GM20431 (cell line): ENCODE measurements around the gene TAMM41.
"Not testable (repeated sequence)": the region's sequence is repeated elsewhere in the genome, so short reads cannot be mapped to it uniquely, and the experiment has no call there.

Source experiments
- in situ Hi-C: fragments of 300-500 bp; cut with MseI, MboI; formaldehyde crosslinking; loops from one replicate; pipeline ENCODE4 v1.15.0; 2020; ENCODE audit warnings: low sequenced_read_pairs; ENCODE audit not compliant: unreplicated experiment

Gene TAMM41, protein sequence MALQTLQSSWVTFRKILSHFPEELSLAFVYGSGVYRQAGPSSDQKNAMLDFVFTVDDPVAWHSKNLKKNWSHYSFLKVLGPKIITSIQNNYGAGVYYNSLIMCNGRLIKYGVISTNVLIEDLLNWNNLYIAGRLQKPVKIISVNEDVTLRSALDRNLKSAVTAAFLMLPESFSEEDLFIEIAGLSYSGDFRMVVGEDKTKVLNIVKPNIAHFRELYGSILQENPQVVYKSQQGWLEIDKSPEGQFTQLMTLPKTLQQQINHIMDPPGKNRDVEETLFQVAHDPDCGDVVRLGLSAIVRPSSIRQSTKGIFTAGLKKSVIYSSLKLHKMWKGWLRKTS

DNA sequence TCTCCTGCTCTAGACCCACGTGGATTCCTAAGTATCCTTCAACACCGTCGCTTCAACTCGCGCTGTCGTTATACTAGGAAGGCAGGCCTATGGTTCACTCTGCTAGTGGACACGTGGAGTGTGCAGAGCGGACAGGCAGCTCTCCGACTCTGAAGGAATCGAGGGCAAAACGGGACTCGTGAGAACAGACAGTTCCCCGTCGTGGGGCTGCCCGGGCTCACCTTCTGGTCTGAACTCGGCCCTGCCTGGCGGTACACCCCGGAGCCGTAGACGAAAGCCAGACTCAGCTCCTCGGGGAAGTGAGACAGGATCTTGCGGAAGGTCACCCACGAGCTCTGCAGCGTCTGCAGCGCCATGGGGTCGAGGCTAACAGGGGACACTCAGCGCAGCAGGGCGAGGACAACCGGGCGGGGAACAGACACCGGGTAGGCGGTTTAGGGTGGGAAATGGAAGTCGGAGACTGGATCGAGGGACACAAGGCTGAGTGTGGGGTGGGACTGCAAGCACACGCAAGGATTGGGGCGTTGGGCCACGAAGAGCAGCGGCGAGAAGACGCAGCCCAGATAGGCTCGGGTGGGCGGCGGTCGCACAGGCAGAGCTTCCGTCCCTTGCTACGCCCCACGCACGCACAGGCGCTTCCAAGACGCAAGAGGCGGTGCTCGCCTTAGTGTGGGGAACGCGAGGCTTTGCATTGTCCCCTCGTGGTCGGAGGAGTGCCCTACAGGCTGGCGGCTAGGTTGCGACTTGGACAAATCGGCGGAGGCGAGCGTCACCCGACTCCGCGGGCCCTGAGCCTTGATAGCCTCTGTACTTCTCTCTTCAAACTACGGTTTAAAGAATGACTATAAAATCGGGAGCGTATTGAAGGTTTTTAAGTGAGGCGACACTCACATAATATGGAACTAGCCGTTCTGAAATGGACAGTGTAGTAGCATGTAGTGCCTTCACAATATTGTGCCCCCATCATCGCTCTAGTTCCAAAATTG is at the start of gene TAMM41:
TSS of gene TAMM41 (minus strand) at position 605 of the 986 bp plus-strand sequence. CDS start at position 356, 249 bp downstream.
- in situ Hi-C loops: no loop called here

DNA sequence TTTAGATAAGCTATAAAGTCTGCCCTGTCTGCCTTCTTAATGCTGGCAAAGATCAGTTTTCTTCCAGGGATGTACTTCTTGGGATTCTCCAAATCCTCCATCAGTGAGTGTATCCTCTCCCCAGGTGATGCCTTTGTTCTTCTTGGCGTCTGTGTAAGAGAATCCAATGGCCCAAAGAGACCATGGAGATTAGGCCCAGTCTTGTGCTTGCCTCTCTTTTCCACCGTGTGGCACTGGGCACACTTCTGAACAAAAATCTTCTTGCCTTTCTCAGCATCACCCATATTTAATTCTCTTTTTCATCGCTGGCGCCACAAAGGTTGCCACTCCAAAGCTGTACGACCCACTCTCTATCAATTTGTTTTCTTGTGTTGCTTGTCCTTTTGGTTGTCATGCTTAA is 32.2 kb upstream of the TAMM41 start:
- in situ Hi-C loops: no loop called here

DNA sequence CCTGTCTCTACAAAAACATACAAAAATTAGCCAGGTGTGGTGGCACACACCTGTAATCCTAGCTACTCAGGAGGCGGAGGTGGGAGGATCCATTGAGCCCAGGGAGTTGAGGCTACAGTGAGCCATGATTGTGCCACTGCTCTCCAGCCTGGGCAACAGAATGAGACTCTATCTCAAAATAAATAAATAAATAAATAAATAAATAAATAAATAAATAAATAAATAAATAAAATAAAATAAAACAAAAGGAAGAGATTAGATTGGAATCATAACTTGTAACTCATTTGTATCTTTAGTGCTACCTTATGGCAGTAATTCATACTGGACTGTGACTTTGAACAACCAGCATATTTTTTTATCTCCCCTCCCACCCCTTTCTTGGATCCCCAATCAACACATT is 28.0 kb upstream of the TAMM41 start:
- in situ Hi-C loops: not testable (repeated sequence)

DNA sequence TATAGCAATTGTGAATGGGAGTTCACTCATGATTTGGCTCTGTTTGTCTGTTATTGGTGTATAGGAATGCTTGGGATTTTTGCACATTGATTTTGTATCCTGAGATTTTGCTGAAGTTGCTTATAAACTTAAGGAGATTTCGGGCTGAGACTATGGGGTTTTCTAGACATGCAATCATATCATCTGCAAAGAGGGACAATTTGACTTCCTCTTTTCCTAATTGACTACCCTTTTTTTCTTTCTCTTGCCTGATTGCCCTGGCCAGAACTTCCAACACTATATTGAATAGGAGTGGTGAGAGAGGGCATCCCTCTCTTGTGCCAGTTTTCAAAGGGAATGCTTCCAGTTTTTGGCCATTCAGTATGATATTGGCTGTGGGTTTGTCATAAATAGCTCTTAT is 17.1 kb upstream of the TAMM41 start:
- in situ Hi-C loops: not testable (repeated sequence)

DNA sequence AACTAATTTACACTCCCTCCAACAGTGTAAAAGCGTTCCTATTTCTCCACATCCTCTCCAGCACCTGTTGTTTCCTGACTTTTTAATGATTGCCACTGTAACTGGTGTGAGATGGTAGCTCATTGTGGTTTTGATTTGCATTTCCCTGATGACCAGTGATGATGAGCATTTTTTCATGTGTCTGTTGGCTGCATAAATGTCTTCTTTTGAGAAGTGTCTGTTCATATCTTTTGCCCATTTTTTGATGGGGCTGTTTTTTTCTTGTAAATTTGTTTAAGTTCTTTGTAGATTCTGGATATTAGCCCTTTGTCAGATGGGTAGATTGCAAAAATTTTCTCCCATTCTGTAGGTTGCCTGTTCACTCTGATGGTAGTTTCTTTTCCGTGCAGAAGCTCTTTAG is 15.9 kb upstream of the TAMM41 start:
- in situ Hi-C loops: not testable (repeated sequence)

DNA sequence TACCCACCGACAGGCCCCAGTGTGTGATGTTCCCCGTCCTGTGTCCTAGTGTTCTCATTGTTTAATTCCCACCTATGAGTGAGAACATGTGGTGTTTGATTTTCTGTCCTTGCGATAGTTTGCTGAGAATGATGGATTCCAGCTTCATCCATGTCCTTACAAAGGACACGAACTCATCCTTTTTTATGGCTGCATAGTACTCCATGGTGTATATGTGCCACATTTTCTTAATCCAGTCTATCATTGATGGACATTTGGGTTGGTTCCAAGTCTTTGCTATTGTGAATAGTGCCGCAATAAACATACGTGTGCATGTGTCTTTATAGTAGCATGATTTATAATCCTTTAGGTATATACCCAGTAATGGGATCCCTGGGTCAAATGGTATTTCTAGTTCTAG is 15.5 kb upstream of the TAMM41 start:
- in situ Hi-C loops: not testable (repeated sequence)

DNA sequence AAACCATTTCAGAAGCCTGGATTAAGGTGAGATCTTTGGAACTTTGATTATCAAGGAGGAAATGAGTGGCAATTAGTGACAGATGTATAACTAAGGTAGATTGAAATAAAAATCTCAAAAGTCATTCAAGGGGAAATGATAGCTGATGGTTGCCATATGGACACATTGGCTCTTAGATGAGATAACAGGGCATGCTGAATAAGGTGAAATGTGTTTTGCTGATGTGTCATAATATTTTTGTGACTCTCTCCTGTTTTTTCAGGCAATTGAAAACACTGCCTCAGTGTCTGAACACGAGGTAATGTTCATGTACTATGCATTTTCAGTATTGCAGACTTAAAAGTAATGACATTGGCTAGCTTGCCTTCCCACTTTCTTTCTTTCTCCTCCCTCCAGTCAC is 13.5 kb upstream of the TAMM41 start:
- in situ Hi-C loops: not testable (repeated sequence)

DNA sequence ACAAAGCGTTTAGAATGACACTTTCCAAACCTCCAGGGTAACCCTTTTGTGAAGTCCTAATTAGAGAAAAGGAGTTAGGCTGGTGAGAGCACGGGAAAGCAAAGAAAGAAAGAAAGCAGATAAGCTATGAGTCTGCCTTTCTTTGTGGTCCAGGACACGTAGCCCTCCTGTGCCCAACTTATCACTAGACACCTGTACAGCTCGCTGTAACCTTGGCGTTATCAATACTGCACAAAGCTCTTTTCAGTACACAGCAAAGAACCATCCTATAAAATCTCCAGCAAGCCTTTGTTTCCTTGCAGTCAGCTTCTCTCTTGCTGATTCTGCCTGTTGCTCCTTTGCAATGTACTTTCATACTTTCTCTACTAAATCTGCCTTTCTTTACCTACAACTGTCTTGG is 6.8 kb upstream of the TAMM41 start:
- in situ Hi-C loops: no loop called here

DNA sequence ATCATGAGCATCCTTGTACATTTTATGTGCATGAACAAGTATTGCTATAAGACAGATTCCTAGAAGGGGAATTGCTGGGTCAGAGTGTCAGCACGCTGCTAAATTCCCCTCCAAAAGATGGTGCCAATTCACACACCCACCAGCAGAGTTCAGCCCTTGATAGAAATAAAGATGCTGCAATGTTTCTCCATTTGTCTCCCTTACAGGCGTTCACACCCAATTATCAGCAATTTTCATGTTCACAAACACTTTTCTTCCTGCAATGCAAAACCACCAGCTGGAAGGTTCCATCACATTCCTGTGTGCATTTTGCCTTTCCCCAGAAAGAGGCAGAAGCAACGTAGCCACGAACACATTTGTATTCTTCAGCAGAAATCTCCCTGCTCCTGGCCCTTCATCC is 3.3 kb upstream of the TAMM41 start:
- in situ Hi-C loops: no loop called here

DNA sequence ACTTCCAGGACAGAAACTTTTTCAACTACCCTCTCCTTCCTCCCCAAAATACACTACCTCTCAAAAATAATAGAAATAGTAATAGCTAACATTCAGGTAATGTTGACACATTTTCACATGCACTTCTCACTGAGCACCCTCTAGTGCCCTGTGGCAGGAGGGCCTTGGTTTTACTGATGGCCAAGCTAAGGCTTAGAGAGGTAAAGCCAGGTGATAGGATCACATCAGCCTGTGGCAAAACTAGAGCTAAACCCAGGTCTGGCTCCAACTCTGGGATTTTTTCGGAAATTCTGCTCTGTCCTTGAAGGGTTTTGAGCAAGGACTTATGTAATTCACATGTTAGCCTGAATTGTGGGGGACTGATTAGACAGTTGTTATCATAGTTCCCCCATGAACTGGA is 922 bp upstream of the TAMM41 start:
- in situ Hi-C loops: no loop called here

DNA sequence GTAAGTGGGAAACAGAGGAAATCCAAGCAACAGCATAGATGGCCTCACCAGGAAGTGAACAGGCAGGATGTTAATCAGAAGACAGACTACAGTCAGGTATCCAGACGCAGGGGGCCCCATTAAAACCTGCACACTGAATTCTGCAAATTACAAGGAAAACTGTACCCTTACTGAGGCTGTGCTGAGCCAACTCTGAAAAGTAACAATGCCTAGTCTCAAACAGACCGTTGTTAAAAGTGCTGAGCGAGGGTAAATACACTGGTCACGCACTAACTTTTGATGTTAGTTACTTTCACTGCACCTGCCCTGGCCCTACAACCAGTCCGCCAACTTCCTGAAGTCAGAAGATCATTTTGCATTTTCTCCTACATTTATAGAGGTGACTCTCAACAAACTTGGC is 1.0 kb downstream of the TAMM41 start:
- in situ Hi-C loops: no loop called here

DNA sequence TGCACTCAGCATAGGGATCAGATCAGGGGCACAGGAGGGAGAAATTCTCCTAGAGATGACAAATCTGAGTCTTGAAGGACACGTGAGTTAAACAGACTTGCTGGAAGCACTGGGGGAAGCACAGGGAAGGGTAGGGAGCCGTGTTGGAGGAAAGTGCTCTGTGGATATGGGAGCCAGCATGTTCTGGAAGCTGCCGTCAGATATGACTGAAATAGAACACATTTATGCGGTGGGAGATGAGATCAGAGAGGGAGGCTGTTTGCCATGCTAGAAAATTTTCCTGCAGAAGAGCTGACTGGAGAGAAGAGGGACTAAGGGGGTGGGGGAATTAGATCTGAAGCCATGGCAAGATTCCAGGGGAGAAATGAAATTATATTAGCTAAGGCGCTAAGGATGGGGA is 1.8 kb downstream of the TAMM41 start:
- in situ Hi-C loops: no loop called here

DNA sequence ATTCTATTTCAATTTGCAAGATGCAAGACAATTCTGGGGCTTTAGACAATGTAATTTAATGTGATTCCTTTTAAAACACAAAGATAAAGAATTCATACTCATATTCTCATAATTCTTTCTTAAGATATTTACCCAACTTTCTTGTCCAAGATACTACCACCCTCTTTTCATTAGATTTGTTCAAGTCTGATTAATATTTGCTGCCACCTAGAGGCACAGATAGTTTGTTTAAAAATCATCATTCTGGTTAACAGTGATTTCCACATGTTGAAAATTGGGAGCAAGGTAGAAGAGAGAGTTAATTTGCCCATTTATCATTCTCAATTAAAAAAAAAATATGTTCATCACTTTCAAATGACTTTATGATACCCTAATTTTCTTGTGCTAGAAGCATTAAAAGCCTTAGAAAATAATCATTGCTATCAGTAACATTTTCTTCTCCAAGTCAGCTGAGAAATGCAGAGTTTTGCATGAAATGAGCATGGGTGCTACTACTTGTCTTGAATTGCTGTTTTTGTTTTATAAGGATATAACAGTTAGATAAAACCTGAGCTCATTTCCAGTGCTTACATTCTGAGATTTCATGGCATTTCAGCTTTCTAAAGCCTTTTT is 11.6 kb downstream of the TAMM41 start:
- in situ Hi-C loops: no loop called here

DNA sequence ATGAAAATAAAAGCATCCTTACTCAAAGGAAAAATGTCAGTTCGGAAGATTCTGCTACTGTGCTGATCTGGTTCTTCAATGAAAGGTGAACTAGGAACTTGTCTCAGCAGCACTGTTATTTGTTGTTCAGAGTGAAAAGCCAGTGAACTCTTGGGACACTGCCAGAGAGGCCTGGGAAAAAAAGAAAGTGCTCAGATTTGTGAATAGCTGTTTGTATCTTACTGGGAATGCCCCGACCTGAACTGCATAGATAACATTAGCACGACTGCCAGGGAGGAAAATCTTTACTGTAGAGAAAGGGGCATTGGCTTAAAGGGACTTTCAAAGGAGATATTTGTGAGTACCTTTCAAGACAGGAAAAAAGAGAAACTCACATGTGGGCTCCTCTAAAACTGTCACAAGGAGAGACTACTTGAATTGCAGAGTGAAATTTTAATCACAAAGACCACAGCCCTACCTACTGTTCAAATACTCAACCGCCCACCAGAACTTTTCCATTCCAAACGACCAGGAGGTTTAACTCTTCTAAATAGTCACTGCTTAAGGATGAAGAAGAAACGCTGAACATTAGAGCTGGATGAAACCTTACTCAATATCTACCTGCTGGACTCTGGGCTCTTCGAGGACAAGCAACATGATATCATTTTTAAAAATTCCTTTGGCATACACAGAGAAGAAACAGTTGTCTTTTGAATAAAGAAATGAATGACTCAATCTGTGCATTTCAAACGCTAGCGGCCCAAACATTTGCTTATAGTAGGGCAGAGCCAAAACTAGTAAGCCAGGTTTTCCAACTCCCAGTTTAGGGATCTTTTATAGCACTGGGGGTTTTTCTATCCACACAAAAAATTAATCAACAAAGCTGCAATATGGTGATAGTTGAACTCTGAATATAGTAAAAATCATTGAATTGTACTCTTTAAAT is 13.4 kb downstream of the TAMM41 start:
- in situ Hi-C loops: no loop called here

DNA sequence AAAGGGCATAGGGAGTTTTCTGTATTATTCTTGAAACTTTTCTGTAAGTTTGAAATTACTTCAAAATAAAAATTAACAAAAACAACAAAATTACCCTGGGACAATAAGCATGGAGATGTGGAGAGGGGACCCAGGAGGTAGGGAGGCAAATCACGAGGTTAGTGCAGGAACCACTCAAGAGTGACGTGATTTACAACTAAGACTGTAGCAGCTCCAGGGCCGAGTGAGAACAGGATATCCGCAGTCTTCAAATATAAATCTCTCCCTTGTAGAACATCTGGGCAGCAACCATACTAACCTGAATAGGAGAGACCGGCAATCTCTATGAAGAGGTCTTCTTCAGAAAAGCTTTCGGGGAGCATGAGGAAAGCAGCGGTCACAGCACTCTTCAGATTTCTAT is 17.3 kb downstream of the TAMM41 start:
- in situ Hi-C loops: no loop called here

DNA sequence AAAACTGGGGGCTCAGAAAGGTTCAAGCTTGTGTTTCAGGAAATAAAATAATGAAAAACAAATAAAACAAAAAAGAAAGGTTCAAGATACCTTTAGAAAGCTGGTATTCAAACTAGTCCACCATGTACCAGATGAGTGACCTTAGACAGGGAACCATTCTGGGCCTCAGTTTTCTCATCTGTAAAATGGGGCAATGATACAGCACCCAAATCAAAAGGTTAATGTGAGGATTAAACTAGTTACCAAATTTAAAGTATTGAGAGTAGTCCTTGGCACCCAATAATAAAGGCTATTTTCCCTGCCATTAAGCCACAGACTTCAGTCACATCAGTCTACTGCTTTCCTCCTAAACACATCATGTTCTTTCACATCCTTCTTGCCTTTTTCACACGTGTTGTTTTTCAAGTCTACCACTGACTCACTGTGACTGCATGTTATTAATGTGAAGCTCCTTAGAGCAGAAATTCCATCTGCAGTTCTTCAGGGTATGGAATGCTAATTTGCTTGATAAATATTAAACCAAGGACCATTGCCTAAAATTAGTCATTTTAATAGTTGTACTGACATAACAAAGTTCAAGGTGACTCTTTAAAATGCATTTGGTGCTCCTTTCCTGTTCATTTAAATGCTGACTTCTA is 19.9 kb downstream of the TAMM41 start:
- in situ Hi-C loops: no loop called here

DNA sequence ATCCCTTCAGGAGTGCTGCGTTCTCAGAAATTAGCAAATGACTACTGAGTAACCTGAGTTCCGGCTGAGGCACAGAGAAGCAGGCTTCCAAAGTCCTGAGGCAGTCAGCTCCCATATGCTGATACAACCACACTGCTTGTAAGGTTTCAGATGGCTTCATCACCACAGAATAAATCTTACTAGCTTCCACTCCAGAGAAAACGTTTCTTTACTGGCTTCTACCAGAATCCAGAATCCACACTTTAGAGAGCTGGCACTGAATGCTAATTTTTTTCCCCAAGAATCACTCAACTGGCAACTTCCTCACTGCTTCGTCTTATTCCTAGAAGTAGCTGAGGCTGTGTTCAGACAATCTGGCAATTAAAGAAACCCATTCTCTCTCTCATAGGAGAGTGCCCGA is 21.4 kb downstream of the TAMM41 start:
- in situ Hi-C loops: no loop called here

DNA sequence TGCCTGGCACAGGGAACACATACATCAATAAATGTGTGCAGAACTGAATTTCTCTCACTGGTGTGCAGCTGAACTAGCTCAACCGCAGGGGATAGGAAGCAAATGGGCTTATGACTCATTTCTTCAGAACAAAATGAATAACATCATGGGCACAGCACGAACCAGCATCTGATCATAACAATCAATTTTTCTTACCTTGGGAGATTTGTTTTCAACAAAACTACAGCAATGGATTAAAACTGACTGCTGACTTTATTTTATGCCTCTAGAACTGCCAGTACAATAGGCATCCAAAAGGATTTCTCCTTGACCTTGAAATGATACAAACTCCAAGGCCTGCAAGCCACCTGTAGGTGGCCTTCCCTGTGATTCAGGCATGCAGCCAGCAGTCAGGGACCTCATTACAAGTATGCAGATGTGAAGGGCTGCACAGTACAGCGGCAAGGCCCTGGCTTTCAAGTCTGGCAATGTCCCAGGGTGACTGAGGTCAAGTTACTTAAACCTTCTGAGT is 26.1 kb downstream of the TAMM41 start:
- in situ Hi-C loops: no loop called here

DNA sequence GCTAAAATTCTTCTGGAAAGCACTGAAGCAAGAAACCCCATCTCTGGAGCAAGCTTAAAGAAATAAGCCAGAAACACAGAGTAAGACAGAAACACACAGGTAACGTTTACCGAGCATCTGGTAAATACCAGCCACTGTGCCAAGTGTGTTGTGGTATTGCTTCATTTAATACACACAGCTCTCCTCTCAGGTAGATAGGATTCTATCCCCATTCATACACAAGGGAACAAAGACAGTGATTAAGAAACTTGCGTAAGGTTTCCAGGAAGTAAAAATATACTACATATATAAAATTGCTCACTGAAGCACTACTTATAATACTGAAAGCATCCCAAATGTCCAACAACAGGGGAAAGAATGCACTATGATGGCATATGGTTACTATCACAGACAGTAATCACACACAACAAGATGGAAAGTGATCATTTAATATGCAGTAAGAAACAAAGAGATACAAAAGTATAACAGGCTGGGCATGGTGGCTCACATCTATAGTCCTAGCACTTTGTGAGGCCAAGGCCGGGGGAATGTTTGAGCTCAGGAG is 27.5 kb downstream of the TAMM41 start:
- in situ Hi-C loops: no loop called here
